Ovary (tissue), 3 donors: ENCODE data around the gene CD2BP2.

ENCODE experiments used
- POLR2A ChIP-seq: fragments of 450-650 bp; IDR thresholded peaks from one replicate; pipeline ENCODE4 v1.6.1; 2017; ENCODE audit warnings: antibody characterized with exemption, mild to moderate bottlenecking, moderate library complexity
- TF ChIP-seq, protein P1 (sequence below), 3 donors: fragments of 450-650 bp in 2 of 3; fragments of 200-600 bp in 1 of 3; IDR thresholded peaks; one replicate each; pipeline versions ENCODE4 v1.5.1 to v1.8.0; 2016 to 2022; ENCODE audit warnings: antibody characterized with exemption in 3 of 3, mild to moderate bottlenecking in 1 of 3
- donor health status: DM: no; HTN: no; CAD: no.

GRCh38 chr16:30380803-30381208 is 25.7 kb upstream of the CD2BP2 start:
- TF ChIP-seq POLR2A: no peak
- TF ChIP-seq, protein P1, sequence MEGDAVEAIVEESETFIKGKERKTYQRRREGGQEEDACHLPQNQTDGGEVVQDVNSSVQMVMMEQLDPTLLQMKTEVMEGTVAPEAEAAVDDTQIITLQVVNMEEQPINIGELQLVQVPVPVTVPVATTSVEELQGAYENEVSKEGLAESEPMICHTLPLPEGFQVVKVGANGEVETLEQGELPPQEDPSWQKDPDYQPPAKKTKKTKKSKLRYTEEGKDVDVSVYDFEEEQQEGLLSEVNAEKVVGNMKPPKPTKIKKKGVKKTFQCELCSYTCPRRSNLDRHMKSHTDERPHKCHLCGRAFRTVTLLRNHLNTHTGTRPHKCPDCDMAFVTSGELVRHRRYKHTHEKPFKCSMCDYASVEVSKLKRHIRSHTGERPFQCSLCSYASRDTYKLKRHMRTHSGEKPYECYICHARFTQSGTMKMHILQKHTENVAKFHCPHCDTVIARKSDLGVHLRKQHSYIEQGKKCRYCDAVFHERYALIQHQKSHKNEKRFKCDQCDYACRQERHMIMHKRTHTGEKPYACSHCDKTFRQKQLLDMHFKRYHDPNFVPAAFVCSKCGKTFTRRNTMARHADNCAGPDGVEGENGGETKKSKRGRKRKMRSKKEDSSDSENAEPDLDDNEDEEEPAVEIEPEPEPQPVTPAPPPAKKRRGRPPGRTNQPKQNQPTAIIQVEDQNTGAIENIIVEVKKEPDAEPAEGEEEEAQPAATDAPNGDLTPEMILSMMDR (IDR thresholded peaks at IDR 0.05): no peak
